GM12878 (cell line): Measurements from ENCODE around the gene STX19.

Experiments used
- EZH2 ChIP-seq: IDR thresholded peaks from 2 replicates; pipeline ENCODE4 v1.6.1; 2012; ENCODE audit warnings: low read depth, mild to moderate bottlenecking, control low read depth, inconsistent platforms, low read length, borderline replicate concordance; ENCODE audit not compliant: control insufficient read depth
- NR2C2 ChIP-seq: IDR thresholded peaks from 2 replicates; pipeline ENCODE4 v1.6.1; 2011; ENCODE audit warnings: borderline replicate concordance, low read depth; ENCODE audit not compliant: control insufficient read depth, insufficient read length
- NR2F1 ChIP-seq: fragments of 450-650 bp; conservative IDR thresholded peaks from 2 replicates; pipeline ENCODE4 v1.6.1; 2017; ENCODE audit warnings: mild to moderate bottlenecking
- SP1 ChIP-seq: IDR thresholded peaks from one replicate; pipeline ENCODE4 v1.6.1; 2011; ENCODE audit warnings: low read depth, low read length
- TAF1 ChIP-seq: IDR thresholded peaks from 2 replicates; pipeline ENCODE4 v1.6.1; 2011; ENCODE audit warnings: mild to moderate bottlenecking, low read depth, low read length, borderline replicate concordance
- TCF12 ChIP-seq: IDR thresholded peaks from 2 replicates; pipeline ENCODE4 v1.6.1; 2011; ENCODE audit warnings: low read depth, mild to moderate bottlenecking, low read length
- TF ChIP-seq, protein P1 (sequence below): IDR thresholded peaks from 2 replicates; pipeline ENCODE4 v1.6.1; 2011; ENCODE audit warnings: mild to moderate bottlenecking, low read depth, low read length, moderate library complexity; ENCODE audit not compliant: insufficient replicate concordance
- TF ChIP-seq, protein P2 (sequence below), 3 experiments: IDR thresholded peaks in 2 of 3; conservative IDR thresholded peaks in 1 of 3; 2 replicates each; pipeline ENCODE4 v1.5.1; 2011; ENCODE audit warnings: low read depth in 3 of 3, low read length in 3 of 3, mild to moderate bottlenecking in 3 of 3, control low read depth in 2 of 3, moderate library complexity in 2 of 3, inconsistent platforms in 1 of 3, mixed read lengths in 1 of 3; ENCODE audit not compliant: control insufficient read depth in 2 of 3, insufficient read depth in 1 of 3; ENCODE audit errors: extremely low read depth in 1 of 3

- no peak for TF ChIP-seq NR2F1
- no peak for TF ChIP-seq NR2C2
- no peak for TF ChIP-seq EZH2
- TF ChIP-seq, protein P1, sequence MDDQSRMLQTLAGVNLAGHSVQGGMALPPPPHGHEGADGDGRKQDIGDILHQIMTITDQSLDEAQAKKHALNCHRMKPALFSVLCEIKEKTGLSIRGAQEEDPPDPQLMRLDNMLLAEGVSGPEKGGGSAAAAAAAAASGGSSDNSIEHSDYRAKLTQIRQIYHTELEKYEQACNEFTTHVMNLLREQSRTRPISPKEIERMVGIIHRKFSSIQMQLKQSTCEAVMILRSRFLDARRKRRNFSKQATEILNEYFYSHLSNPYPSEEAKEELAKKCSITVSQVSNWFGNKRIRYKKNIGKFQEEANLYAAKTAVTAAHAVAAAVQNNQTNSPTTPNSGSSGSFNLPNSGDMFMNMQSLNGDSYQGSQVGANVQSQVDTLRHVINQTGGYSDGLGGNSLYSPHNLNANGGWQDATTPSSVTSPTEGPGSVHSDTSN, result no peak
- no peak for TF ChIP-seq TCF12
- no peak for TF ChIP-seq TAF1
- TF ChIP-seq, protein P2, sequence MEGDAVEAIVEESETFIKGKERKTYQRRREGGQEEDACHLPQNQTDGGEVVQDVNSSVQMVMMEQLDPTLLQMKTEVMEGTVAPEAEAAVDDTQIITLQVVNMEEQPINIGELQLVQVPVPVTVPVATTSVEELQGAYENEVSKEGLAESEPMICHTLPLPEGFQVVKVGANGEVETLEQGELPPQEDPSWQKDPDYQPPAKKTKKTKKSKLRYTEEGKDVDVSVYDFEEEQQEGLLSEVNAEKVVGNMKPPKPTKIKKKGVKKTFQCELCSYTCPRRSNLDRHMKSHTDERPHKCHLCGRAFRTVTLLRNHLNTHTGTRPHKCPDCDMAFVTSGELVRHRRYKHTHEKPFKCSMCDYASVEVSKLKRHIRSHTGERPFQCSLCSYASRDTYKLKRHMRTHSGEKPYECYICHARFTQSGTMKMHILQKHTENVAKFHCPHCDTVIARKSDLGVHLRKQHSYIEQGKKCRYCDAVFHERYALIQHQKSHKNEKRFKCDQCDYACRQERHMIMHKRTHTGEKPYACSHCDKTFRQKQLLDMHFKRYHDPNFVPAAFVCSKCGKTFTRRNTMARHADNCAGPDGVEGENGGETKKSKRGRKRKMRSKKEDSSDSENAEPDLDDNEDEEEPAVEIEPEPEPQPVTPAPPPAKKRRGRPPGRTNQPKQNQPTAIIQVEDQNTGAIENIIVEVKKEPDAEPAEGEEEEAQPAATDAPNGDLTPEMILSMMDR (IDR thresholded peaks at IDR 0.05 in 2 of 3, conservative IDR thresholded peaks at IDR 0.05 in 1 of 3; ENCODE audit: control insufficient read depth in 2 of 3, extremely low read depth in 1 of 3, insufficient read depth in 1 of 3, low read depth in 3 of 3, low read length in 3 of 3), result no peak
- no peak for TF ChIP-seq SP1
Observed at GRCh38 chr3:94063496-94064119, 35.2 kb upstream of the STX19 start.
